ENCODE results near the gene ARID3A. TPM values are rescaled to one million over a fixed set of nuclear protein-coding genes. Genes with fewer than 3 reads are reported as not detected.

The ARID3A gene
- polyA plus RNA-seq, 6 donors from 2014 or later = 0.13 to 1.1 (median 0.59) TPM

- Mint-ChIP-seq H3K4me1 (peaks cover 29 to 61% (median 42%) of the 10 kb centered on the region in 3 donors), H3K9me3 (no peaks in the 10 kb centered on the region), H3K4me3 (peak overlapping the region; percentile 49 to 91 (median 82)), H3K27ac (peak overlapping the region; percentile 78 to 100 (median 99)), H3K36me3 (peaks cover 0 to 6% of the 10 kb centered on the region in 2 donors), H3K27me3 (peaks cover 0 to 6% (median 4%) of the 10 kb centered on the region in 3 donors)
- no peak for ATAC-seq (ENCODE audit: low read depth in 2 of 2)
- no peak for DNase-seq
Observed at GRCh38 chr19:911197-912033, 14.4 kb upstream of the ARID3A start.

- DNase-seq = peak; percentile 49
- H3K36me3 Mint-ChIP-seq = peaks cover 0 to 6% of the 10 kb centered on the region in 2 donors
- H3K4me3 Mint-ChIP-seq = peak overlapping the region; percentile 77 to 95 (median 85)
- peaks cover 0 to 6% (median 4%) of the 10 kb centered on the region in 3 donors for H3K27me3 Mint-ChIP-seq
- ATAC-seq (ENCODE audit: low read depth in 2 of 2) = peak; percentile 3
- no peaks in the 10 kb centered on the region for H3K9me3 Mint-ChIP-seq
- H3K27ac Mint-ChIP-seq = peak overlapping the region; percentile 42 to 100 (median 82)
- H3K4me1 Mint-ChIP-seq = peaks cover 24 to 51% (median 32%) of the 10 kb centered on the region in 3 donors
Observed at GRCh38 chr19:912181-913079, 13.4 kb upstream of the ARID3A start.

GRCh38 chr19:913080-913748 lies 12.6 kb upstream of the ARID3A start, which contains the start of gene R3HDM4:
R3HDM4 (minus strand) TSS chr19:913219; CDS start chr19:913157, 62 bp downstream.
- H3K27ac Mint-ChIP-seq = peak within 1 kb of the TSS; percentile 89 to 100 (median 96)
- H3K9me3 Mint-ChIP-seq = no peaks in the 10 kb centered on the region
- peaks cover 0 to 11% (median 4%) of the 10 kb centered on the region in 3 donors for H3K27me3 Mint-ChIP-seq
- peaks cover 0 to 6% of the 10 kb centered on the region in 2 donors for H3K36me3 Mint-ChIP-seq
- peak; percentile 44 to 48 for ATAC-seq (ENCODE audit: low read depth in 2 of 2)
- H3K4me3 Mint-ChIP-seq = peak within 1 kb of the TSS; percentile 82 to 95 (median 88)
- DNase-seq = peak; percentile 85
- peaks cover 22 to 45% (median 33%) of the 10 kb centered on the region in 3 donors for H3K4me1 Mint-ChIP-seq

- Mint-ChIP-seq H3K36me3 (no peaks in the 10 kb centered on the region), H3K4me1 (peaks cover 12 to 33% (median 30%) of the 10 kb centered on the region in 3 donors), H3K9me3 (no peaks in the 10 kb centered on the region), H3K4me3 (peak overlapping the region in 4 of 8 donors; percentile 47 to 77 (median 49)), H3K27ac (peak overlapping the region in 2 of 6 donors; percentile 82), H3K27me3 (peaks cover 0 to 11% (median 4%) of the 10 kb centered on the region in 3 donors)
- DNase-seq (no peak), ATAC-seq (ENCODE audit: low read depth in 2 of 2) (no peak)
Observed at GRCh38 chr19:916645-917322, 9.1 kb upstream of the ARID3A start.

GRCh38 chr19:917323-918151 lies 8.3 kb upstream of the ARID3A start, which contains the start of gene KISS1R:
KISS1R (plus strand) TSS chr19:917333; CDS start chr19:917503, 170 bp downstream.
- Mint-ChIP-seq H3K4me1 (peaks cover 16 to 36% (median 32%) of the 10 kb centered on the region in 3 donors), H3K27ac (peak within 1 kb of the TSS; percentile 82 to 93 (median 90)), H3K27me3 (peaks cover 0 to 11% (median 4%) of the 10 kb centered on the region in 3 donors), H3K9me3 (no peaks in the 10 kb centered on the region), H3K4me3 (peak within 1 kb of the TSS; percentile 61 to 85 (median 76)), H3K36me3 (no peaks in the 10 kb centered on the region)
- ATAC-seq (ENCODE audit: low read depth in 2 of 2) = peak; percentile 65 to 68
- DNase-seq = peak; percentile 84

- H3K36me3 Mint-ChIP-seq = no peaks in the 10 kb centered on the region
- ATAC-seq (ENCODE audit: low read depth in 2 of 2) (no peak), DNase-seq (no peak)
- no peaks in the 10 kb centered on the region for H3K9me3 Mint-ChIP-seq
- H3K4me3 Mint-ChIP-seq = peak overlapping the region in 7 of 8 donors; percentile 25 to 85 (median 77)
- H3K4me1 Mint-ChIP-seq = peaks cover 16 to 36% (median 33%) of the 10 kb centered on the region in 3 donors
- peak overlapping the region in 4 of 6 donors; percentile 42 to 93 (median 66) for H3K27ac Mint-ChIP-seq
- H3K27me3 Mint-ChIP-seq = peaks cover 0 to 11% (median 4%) of the 10 kb centered on the region in 3 donors
Observed at GRCh38 chr19:918152-918437, 7.7 kb upstream of the ARID3A start.

- Mint-ChIP-seq H3K36me3 (no peaks in the 10 kb centered on the region), H3K27ac (peak overlapping the region in 3 of 6 donors; percentile 56 to 91 (median 82)), H3K4me3 (peak overlapping the region in 7 of 8 donors; percentile 47 to 77 (median 68)), H3K4me1 (peaks cover 16 to 36% (median 34%) of the 10 kb centered on the region in 3 donors), H3K27me3 (peaks cover 0 to 11% (median 4%) of the 10 kb centered on the region in 3 donors), H3K9me3 (no peaks in the 10 kb centered on the region)
- ATAC-seq (ENCODE audit: low read depth in 2 of 2) = no peak
- DNase-seq = no peak
Observed at GRCh38 chr19:918481-919198, 7.2 kb upstream of the ARID3A start.

- Mint-ChIP-seq H3K27me3 (peaks cover 0 to 11% (median 4%) of the 10 kb centered on the region in 3 donors), H3K9me3 (no peaks in the 10 kb centered on the region), H3K36me3 (no peaks in the 10 kb centered on the region), H3K4me1 (peaks cover 16 to 41% (median 33%) of the 10 kb centered on the region in 3 donors), H3K27ac (peak overlapping the region in 4 of 6 donors; percentile 20 to 91 (median 38)), H3K4me3 (peak overlapping the region; percentile 51 to 88 (median 69))
- ATAC-seq (ENCODE audit: low read depth in 2 of 2) (peak; percentile 34 to 37), DNase-seq (peak; percentile 63)
Observed at GRCh38 chr19:919199-920050, 6.4 kb upstream of the ARID3A start.

- Mint-ChIP-seq H3K27ac (peak overlapping the region in 4 of 6 donors; percentile 38 to 93 (median 82)), H3K4me1 (peaks cover 12 to 36% (median 30%) of the 10 kb centered on the region in 3 donors), H3K9me3 (no peaks in the 10 kb centered on the region), H3K4me3 (peak overlapping the region; percentile 71 to 88 (median 82)), H3K36me3 (no peaks in the 10 kb centered on the region), H3K27me3 (peaks cover 0 to 5% (median 0%) of the 10 kb centered on the region in 3 donors)
- ATAC-seq (ENCODE audit: low read depth in 2 of 2) (peak; percentile 36), DNase-seq (peak; percentile 71)
Observed at GRCh38 chr19:920051-920864, 5.6 kb upstream of the ARID3A start.
